NCI-H82 (cell line): ENCODE data around the gene RMND5B.

Experiments
- DNase-seq: peaks from one replicate; lab custom pipeline; 2025; lab: John Stamatoyannopoulos, UW

The RMND5B gene

DNA sequence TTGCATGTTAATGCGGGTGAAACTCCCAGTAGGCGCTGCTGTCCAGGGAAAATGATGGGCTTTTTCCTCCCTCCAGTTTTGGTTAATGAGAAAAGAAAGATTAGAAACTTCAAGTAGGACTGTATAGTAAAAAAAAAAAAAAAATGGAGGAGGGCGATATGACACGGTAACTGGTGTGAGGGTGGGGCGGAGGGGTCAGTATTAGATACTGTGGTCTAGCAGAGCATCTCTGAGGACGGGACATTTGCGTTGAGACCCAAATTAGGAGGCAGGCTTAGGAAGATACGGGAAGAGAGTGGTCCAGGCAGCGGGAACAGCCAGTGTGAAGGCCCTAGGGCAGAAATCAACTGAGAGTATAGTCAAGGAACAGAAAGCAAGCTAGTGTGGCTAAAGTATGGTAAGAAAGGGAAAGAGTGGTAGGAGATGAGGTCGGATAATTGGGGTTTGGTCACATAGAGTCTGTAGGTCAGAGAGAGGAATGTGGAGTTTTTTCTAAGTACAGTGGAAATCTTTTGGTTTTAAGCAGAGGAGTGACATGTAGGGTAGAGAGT lies 707 bp downstream of the RMND5B start:
- DNase-seq = no peak

DNA sequence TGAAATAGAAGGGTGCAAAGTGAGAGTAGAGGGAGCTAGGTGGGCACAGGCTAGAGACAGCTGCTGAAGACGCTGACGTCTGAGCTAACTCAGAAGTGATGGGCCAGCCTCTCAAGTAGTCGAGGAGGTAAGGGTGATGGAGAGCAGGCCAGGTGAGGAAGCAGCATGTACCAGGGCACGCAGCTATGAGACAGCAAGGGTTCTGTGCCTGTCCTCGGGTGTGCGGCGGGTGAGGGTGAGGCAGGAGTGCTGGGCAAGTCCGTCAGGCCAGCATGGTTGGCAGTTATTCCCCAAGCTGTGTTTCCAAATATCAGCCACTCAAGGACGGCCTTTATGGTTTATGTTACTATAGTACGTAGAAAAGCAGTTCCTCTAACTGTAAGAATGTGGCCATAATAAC lies 6.2 kb downstream of the RMND5B start:
- DNase-seq = no peak

DNA sequence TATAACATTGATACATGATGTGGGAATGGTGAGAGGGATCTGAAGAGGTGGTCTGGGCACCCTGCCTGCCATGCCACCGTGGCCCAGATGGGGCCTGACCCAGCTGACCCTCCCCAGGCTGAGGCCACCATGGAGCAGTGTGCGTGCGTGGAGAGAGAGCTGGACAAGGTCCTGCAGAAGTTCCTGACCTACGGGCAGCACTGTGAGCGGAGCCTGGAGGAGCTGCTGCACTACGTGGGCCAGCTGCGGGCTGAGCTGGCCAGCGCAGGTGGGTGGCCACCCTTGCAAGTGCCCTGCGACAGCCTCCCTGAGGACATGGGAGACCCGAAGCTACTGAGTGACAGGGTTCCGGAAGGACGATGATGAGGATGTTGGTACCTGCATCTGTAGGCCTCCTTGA lies 7.2 kb downstream of the RMND5B start:
- DNase-seq = no peak

DNA sequence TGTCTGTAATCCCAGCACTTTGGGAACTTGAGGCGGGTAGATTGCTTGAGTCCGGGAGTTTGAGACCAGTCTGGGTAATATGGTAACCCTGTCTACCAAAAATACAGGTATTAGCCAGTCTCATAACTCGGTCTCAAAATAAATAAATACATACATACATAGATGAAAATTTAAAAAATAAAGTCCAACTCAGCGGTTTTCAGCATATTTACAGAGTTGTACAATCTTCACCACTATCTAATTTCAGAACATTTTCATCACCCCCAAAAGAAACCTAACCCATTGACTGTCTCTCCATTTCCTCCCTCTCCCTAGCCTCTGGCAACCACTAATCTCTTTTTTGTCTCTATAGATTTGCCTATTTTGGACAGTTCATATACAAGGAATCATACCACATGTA lies 10.7 kb downstream of the RMND5B start:
- DNase-seq = no peak

DNA sequence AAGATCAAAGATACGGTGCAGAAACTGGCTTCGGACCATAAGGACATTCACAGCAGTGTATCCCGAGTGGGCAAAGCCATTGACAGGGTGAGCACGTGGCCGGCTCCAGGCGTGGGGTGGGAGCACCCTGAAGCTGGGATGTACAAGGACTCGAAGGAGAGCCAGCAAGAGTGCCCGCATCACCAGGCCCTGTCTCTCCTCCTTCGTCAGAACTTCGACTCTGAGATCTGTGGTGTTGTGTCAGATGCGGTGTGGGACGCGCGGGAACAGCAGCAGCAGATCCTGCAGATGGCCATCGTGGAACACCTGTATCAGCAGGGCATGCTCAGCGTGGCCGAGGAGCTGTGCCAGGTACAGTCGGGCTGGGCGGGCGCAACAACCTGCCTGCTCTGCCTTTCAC lies 11.8 kb downstream of the RMND5B start:
- no peak for DNase-seq

DNA sequence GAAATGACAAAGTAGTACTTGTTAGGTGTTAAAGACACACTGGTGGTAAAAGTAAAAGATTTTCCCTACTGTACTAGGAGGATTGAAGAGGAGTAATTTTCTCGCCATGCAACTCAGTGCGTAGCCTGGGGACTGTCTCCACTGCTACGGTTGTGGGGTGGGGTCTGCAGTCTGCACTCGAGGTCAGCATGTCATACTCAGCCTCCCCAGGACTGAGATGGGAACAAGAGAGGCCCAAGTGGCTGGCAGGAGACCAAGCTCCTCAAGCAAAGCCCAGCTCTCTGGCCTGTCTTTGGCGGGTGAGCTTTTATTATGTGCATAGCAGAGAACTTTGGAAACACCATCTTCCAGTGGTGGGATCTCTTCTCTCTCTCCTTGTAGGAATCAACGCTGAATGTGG lies 12.4 kb downstream of the RMND5B start:
- DNase-seq = no peak

DNA sequence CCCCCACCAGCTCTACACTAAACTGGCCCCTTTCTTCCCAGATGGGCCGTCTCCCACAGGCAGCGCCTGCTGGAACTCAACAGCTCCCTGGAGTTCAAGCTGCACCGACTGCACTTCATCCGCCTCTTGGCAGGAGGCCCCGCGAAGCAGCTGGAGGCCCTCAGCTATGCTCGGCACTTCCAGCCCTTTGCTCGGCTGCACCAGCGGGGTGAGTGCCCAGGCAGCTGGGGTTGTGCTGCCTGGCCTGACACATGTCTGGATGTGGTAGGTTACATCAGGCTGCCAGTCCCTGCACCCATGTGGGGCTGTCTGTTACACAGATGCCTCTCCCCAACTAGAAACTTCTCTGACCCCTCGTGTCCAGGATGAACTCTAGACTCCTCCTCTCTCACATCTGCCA lies 13.1 kb downstream of the RMND5B start:
- DNase-seq = no peak

DNA sequence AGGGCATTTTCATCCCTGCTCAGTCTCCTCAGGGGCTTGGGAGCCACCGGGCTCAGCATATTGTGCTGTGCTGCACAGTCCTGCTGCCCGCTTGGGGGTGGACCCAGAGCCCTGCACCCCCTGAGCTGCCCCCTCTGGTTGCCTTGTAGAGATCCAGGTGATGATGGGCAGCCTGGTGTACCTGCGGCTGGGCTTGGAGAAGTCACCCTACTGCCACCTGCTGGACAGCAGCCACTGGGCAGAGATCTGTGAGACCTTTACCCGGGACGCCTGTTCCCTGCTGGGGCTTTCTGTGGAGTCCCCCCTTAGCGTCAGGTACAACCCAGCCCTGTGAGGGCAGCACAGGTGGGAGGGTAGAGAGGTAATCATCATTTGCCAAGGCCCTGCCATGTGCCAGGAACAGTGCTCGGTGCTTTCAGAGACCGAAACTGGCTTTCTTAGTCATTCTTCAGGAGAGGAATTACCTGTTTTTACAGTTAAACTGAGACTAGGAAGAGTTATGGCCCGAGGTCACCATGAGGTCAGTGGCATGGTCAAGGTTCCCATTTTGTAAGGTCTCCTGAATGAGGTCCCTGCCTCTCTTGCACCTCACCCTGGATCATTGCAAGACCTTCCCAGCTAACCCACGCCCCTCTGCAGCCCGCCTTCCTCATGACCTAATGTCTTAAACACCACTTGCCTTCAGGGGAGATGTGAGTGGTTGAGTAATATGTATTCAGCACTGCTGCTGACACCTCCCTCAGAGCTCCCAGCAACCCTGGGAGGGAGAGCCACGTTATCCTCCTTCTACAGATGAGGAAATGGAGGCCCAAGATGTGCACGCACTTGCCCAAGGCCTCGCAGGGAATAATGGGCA lies 15.4 kb downstream of the RMND5B start:
- DNase-seq = peak; percentile 76

DNA sequence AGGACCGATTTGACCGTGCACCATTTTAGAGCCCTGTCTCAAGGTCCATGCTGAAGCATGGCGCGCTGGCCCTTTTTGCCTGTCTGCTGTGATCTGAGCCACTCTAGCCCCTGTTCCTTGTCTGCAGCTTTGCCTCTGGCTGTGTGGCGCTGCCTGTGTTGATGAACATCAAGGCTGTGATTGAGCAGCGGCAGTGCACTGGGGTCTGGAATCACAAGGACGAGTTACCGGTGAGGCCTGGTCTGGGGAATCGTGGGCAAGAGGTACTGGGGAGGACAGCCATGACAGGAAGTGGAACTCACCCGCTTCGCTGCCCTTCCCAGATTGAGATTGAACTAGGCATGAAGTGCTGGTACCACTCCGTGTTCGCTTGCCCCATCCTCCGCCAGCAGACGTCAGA lies 16.6 kb downstream of the RMND5B start:
- no peak for DNase-seq

DNA sequence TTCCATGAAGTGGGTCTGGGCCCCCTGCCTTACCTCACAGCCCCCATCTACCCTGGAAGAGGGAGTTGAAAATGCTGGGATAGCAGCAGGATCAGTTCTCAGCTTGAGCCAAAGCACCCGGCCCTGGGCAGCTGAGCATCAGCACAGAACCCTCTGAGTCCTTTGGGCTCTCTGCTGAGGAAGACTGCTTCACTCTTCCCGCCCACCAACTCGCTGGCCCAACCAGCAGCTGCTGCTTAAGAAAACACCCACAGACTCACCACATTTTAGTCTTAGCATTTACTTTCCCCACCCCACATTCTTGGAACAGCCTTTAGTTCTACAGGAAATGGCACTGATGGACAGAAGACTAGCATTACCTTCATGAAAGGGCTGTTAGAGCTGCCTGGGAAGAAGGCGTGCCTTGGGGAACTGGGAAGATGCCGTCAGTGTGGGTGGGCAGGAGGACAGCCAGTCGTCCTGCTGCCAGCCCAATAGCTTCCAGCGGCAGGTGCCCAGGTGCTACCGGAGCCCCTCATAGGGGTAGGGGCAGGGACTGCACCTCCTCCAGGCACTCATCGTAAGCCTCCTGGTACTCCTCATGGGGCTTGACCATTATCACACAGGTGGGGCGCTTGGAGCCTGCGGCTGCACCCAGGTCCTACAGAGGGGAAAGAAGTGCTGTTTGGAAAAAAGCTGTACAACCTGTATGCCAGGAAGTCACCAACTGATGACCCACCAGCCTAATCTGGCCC lies 18.6 kb downstream of the RMND5B start:
- DNase-seq = no peak

DNA sequence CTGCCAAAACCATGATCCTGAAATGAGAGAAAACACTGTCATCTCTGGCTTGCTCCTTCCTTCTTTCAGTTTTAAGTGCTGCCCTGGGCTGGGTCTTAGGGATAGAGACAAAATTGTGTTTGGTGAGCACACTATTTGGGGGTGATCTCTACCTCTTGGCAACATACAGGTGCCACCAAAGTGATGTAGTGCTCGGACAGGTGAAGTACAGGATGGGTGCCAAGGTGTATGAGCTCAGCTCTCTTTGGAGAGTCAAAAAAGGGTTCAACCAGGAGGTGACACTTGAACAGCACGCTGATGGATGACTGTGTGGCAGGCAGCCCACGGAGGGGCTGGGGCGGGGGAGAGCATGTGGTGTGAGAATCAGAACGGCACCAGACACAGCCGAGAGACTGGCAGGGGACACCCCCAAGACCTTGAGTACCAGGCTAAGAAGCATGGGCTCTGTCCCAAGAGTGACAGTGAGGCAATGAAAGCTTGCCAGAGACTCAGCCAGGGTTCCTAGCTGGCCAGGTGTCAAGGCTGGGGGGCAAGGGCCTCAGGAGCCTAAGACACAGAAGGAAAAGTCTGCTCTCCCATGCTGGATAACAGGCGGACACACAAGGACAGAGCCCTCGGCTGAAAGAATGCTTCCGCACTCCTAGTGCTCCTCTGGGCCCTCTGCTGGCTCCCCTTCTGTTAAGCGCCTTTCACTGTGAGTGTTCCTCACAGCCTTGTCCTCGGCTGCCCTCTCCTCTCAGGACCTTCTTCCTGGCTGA lies 20.3 kb downstream of the RMND5B start:
- DNase-seq = no peak

DNA sequence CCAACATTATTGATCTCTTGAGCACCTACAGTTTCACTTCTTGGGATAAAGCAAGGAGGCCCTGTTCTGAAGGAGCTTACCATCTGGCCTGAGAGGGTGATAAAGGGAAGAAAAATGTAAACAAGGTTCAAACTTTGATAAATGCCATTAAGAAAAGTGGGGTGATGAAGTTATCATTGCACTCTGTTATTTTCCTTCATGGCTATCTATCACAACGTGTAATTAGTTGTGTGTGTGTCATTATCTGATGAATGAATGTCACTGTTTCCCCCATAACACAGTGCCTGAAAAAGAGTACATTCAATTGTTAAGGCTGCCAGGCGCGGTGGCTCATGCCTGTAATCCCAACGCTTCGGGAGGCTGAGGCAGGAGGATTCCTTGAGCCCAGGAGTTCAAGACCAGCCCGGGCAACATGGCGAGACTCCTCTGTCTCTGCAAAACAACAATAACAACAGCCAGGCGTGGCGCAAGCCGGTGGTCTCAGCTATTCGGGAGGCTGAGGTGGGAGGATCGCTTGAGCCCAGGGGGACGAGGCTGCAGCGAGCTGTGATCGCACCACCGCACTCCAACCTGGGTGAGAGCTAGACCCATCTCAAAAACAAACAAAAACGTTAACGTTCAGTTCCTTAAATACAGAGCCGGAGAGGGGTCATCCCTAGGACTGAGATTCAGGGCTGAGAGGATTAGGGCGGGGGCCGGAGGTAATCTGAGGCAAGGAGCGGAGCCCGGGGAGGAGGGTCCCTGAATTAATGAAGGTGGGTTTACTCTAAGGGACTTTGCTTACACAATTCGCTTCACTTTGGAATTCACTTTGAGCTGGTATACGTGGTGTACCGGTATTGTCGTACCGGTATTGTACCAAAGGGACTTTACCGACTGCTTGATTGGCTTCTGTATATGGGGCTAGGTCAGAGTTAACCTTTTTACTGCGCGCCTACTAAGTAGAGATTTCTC lies 22.0 kb downstream of the RMND5B start:
- DNase-seq = peak; percentile 60

DNA sequence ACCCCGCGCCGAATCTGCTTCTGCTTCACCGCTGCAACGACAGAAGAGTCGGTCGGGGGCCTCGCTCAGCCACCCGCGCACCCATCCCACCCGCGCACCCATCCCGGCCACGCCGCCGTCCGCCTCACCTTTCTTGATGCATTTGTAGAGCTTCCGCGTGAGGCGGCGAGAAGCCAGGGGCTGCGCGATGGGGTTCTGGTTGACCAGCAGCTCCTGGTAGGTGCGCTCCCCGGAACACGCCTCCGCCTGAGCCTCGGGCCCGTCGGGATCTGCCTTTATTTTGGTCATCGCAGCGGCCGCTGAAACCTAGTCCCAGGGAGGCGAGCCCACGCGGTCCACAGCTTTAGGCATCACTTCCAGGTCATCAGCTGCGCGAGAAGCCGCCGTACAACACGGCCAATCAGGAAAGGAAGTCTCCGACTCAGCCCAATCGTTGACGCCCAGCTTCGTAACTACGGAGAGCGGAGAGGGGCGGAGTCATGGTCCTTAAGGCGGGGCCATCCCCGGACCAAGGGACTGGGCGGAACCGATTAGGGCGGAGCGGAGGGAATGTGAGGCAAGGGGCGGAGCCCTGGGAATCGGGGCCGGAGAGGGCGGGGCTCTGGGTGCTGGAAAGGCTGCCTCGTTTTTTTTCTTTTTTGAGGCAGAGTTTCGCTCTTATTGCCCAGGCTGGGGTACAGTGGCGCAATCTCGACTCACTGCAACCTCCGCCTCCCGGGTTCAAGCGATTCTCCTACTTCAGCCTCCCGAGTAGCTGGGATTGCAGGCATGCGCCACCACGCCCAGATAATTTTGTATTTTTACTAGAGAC lies 22.9 kb downstream of the RMND5B start, which contains the start of gene NHP2:
NHP2 (minus strand) TSS at position 356 of the 811 bp plus-strand sequence; CDS start at position 288, 68 bp downstream.
- peak; percentile 99 for DNase-seq

DNA sequence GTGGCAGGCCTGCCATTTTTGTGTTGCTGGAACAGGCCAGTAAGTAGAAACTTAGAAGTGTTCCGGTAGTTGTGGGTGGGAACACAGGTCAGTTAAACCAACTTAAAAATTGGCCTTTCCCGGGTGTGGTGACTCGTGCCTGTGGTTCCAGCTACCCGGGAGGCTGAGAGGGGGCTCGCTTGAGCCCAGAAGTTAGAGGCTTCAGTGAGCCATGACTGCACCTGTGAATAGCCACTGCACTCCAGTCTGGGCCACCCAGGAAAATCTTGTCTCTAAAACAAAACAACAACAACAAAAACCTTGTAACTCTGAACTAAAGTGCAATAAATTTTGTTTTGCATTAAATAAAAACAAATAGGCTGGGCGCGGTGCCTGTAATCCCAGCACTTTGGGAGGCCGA lies 24.3 kb downstream of the RMND5B start:
- DNase-seq = no peak

DNA sequence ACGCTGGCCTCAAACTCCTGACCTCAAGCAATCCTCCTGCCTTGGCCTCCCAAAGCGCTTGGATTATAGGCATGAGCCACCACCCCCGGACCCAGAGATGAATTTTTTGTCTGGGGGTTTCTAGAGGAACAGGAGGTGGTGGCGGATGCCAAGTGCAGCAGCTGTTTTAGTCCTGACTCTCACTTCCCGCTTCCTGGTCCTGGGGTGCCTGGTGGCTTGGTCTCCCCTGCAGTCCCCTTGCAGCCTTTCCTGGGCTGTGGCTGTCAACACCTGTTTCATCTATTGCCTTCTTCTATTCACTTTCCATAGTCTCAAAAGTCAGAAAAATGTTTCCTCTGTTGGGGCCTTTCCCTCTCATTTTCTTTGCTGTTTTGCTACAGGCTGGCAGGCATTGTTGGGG lies 29.4 kb downstream of the RMND5B start:
- no peak for DNase-seq

DNA sequence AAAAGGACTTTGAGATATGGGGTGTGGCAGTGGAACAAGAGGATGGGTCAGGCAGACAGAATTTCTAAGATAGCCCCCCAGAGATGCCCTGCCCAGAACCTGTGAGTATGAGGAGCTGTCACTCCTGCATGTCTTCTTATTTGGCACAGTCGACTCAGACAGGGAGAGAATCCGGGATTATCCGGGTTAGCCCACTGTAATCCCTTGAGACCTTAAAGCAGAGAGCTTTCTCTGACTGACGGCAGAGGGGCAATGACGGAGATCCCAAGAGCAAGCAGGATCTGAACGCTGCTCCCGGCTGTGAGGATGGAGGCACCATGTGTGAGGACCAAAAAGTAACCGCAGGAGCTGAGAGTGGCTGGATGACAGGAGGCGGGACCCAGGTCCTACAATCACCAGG lies 31.7 kb downstream of the RMND5B start:
- peak; percentile 94 for DNase-seq

DNA sequence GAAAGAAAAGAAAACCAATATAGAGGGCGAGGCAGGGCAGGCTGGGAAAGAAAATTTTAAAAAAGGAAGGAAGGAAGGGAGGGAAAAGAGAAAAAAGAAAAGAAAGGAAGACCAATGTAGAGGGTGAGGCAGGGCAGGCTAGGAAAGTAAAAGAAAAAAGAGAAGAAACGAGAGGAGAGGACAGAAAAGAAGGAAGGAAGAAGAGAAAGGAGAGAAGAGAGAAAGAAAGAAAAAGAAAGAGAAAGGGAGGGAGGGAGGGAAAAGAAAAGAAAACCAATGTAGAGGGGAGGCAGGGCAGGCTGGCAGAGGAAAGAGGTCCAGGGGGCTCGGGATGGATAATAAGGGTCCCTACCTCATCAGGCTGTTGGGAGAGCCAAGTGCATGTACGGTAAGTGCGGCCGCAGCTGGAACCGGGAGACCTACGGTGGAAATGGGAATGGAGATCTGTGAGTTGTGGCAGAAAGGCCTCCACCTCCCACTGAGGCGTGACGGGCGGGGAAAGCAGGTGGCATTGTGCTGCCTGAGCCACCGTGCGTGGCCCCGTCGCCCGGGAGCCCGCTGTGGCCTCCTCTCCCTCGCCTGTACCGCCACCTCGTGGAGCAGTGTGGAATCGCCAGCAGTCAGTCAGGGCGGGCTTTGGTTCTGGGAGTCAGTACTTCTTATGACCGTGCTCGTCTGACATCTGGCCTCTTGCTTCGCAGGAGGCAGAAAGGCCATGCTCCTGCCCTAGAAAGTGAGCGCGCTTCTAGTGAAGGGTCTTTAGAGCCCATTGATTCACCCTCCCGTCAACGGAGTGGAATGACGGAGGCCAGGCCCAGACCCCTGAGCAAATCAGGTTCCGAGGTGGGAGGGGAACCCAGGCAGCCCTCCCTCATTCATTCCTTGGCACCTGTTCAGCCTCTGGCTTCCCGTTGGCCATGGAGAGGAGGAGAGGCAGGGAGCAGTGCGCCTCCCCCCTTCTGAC lies 33.2 kb downstream of the RMND5B start:
- DNase-seq = peak; percentile 92

DNA sequence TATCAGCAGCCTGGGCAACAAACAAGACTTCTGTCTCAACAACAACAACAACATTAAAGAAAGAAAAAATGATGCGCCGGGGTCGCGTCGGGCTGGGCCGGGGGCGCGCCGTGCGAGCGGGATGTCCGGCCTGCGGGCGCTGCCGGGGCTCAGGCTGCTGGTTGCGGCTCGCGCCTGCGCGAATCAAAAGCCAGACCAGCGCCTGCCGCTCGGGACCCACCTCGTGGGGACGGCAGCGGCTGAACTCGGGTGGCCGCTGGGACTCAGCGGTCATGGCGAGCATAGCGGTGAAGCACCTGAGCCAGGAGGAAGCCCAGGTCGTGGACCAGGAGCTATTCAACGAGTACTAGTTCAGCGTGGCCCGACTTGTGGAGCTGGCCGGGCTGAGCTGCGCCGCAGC lies 34.8 kb downstream of the RMND5B start:
- DNase-seq = no peak

DNA sequence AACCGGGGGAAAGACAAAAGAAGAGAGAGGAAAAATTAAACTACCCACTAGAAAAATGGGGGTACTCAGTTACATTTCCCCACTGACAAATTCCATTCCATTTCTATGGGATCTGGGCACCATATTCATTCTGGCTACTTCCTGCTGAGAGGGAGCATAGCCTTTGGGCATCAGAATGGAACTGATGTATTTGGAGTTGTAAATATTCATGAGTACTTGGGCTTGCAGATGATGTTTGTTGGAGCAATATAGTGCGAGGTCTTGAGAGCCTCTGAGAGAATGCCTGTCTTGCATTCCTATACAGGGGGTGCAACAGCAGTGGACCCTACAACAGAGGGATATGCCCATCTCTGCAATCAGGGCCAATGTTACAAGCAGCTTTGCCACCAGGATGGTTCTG lies 39.6 kb downstream of the RMND5B start:
- no peak for DNase-seq
